GM18520 (cell line): ENCODE data around the gene TARS3.
A peak's percentile ranks its signal among the peaks of the same experiment; 100 is the strongest.
"Not testable (repeated sequence)": the region's sequence is repeated elsewhere in the genome, so short reads cannot be mapped to it uniquely, and the experiment has no call there.

Experiments used
- ATAC-seq: cut with Tn5 transposase; IDR thresholded peaks from one replicate; pipeline ENCODE4 v1.9.1; 2021; ENCODE audit not compliant: unreplicated experiment

Gene TARS3

GRCh38 chr15:101723874-101724674 is at the start of gene TARS3:
Gene TARS3, minus strand, starts transcription at chr15:101724473. Its CDS starts 86 bp downstream, at chr15:101724387.
- peak; percentile 67 for ATAC-seq

DNA sequence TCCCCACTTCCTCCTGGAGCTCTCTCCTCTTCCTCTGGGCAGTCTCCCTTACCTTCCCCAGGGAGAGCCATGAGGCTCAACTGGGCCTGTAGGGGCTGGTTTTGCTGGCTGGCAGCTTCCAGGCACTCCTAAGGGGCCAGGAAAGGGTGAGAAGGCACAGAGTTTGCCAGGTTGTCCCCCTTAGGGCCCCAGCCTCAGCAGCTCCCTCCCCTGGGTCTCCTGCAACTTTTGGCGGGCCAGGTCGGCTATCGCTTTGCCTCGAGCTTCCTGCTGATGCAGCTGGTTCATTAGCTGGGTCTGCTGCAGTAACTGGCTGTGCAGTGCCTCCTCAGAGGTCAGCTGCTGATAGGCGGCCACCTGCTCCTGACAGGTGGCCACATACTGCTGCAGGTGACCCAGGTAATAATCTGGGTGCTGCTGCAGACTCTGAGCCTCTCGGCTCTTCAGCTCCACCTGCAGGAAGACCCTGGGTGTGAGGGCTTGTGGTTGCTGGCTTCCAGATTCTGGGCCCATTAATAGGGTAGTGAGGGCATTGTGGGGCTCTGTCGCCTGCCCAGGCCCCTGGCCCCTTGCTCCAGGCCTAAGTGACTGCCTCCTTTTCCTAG is 49.3 kb upstream of the TARS3 start:
- no peak for ATAC-seq

GRCh38 chr15:101772921-101773320 is 48.6 kb upstream of the TARS3 start:
- no peak for ATAC-seq

- ATAC-seq: not testable (repeated sequence)
Measured at GRCh38 chr15:101767083-101767640, 42.9 kb upstream of the TARS3 start.

DNA sequence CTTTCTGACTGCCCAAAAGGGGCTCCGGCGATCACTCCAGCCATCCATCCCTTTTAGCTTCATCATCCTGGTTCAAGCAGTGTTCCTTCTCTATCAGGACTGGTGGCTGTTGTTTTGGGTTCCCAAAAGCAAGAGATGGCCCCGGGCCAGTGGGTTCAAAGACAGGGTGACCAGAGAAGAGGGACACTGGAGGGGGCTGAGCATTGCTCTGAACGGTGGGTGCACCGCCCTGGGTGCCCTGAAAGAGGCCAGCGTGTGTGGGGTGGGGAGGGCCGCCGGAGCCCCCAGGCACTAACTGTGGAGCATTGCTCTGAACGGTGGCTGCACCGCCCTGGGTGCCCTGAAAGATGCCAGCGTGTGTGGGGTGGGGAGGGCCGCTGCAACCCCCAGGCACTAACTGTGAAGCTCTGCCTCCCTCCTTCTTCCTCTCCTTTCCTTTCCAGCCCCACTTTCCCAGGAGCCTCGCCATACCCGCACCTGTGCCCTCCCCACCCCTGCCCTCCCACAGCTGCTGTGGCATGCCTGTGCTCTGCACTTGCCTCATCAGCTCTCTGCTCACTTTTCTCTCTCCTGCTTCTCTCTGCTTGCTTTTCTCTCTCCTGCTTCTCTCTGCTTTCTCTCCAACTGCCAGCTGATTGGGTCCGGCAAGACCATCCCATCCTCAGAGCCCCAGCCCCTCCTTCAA is 41.6 kb upstream of the TARS3 start:
- no peak for ATAC-seq

GRCh38 chr15:101765340-101765671 is 41.0 kb upstream of the TARS3 start:
- ATAC-seq: not testable (repeated sequence)

GRCh38 chr15:101764669-101765339 is 40.5 kb upstream of the TARS3 start:
- ATAC-seq: not testable (repeated sequence)

DNA sequence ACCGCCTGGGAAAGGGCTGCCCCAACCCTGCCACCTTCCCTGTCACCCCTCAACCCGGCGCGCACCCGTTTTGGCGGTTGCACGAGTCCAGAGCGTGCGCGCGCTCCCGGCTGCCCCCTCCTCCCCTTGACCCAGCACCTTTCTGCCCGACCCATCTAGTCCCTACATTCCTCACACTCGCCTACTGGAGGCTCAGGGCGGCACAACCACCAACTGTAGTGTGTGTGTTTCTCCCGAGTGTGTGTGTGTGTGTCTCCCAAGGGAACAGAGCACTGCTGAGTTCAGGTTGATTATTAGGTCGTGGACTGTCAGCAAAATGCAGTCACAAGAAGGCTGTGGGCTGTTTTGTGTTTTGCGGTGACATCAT is 22.4 kb upstream of the TARS3 start:
- not testable (repeated sequence) for ATAC-seq

- not testable (repeated sequence) for ATAC-seq
Measured at GRCh38 chr15:101734837-101735236, 10.6 kb upstream of the TARS3 start.

DNA sequence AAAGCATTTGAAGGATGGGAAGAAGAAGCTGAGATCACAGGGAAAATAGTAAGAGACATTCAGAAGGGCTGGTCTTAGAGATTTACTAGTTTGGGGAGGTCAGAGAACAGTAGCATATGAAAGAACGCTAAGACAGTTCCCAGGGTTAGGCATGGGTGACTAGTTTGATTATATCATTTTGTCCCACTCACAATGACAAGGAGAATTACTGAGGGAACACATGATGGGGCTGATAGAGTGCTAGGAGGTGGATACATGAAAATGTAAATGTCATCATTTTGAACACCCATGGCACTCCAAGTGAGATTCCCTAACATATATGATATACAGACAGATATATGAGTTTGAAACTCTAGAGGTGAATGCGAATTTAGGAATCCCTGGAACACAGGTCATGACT is 9.3 kb upstream of the TARS3 start:
- ATAC-seq: no peak

DNA sequence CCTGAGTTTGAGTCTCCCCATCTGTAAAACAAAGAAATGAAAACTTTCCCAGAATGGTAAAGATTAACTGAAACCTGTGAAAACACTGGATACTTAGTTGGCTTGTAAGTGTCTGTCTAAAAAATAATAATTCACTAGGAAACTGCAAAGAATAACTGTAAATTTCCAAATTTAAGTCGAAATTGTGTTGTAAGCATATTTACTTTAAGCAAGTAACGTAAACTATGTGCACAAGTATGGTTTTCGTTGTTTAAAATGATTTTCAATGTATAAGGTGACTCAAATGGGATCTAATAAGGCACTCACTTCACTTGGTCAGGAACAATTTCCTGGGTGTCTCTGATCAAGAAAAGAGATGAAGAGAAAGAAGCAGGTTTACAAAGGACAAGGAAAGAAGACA is 8.5 kb upstream of the TARS3 start:
- ATAC-seq: no peak

GRCh38 chr15:101731746-101732145 is 7.5 kb upstream of the TARS3 start:
- no peak for ATAC-seq

DNA sequence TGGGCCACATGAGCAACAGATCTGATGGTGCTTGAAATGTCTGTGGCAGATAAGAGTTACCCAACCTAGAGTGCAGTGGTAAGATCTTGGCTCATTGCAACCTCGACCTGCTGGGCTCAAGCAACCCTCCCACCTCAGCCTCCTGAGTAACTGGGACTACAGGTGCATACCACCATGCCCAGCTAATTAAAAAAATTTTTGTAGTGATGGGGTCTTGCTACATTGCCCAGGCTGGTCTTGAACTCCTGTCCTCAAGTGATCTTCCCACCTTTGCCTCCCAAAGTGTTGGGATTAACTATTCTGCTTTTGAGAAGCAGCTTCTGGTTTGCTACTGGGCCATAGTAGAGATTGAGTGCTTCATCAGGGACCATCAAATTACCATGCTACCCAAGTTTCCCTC is 2.9 kb upstream of the TARS3 start:
- no peak for ATAC-seq

DNA sequence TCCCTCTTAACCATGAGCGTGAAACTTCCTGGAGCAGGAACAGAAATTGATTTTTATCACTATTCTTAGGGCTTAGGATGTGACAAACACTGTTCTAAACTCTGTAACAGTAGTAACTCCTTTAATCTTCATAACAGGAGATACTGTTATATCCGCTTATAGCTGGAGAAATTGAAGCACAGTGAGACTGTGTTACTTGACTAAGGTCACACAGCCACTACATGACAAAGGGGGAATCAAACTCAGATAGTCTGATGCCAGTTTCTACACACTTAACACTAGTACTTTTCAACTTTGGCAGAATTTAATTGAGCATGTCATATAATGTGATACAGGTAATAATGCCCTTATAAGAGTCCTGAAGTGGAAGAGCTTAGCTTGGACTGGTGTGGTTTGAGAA is 800 bp upstream of the TARS3 start:
- no peak for ATAC-seq

DNA sequence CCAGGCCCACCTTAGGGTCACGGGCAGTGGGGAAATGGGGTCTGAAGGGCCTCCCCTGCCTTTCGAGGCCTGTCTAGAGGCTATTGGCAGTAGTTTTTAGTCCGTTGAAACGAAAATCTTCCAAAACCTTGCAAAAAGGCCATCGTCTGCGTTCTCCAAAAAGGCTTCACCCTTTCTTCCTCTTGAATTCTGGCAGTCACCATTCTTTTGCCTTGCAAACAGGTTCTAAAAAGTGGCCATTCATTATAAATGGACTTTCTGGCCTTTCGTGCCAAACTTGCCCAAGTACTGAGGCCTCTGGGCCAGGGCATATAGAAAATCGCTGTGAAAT is 367 bp upstream of the TARS3 start:
- ATAC-seq: no peak

DNA sequence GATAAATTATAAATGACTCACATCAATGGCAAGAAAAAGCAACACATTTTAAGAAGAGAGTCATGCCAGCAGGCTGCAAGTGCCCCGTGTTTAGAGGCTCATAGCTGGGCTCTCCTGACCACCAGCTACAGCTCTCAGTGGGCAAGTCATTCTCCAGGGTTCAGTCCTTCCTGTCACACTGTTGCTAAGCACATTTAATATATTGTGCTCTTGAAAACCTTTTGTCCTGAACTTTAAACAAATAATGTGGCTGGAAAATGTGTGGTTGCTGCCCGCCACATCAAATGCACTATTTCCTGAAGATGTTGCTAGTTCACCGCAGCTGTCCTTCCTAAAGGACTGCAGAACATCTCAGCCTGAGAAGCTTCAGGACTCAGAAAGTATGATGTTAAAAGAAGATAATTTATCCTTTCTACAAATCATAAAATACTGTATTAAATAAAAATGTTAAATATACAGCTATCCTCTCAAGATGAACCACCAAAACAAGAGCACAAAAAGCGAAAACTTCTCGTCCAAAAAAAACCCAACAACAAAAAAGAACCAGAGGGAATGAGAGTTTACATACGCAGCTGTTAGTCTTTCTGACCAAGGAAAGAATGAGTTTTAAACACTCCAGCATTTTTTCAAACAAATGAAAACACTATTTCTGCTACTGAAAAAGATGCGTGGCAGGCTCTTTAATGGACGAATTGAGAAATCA is 951 bp downstream of the TARS3 start:
- ATAC-seq: peak; percentile 28

GRCh38 chr15:101718896-101719295 is 5.4 kb downstream of the TARS3 start:
- no peak for ATAC-seq

- ATAC-seq: no peak
Measured at GRCh38 chr15:101712078-101712477, 12.2 kb downstream of the TARS3 start.

GRCh38 chr15:101710806-101711205 is 13.5 kb downstream of the TARS3 start:
- ATAC-seq: no peak

GRCh38 chr15:101709466-101709865 is 14.8 kb downstream of the TARS3 start:
- ATAC-seq: no peak

- no peak for ATAC-seq
Measured at GRCh38 chr15:101707983-101708382, 16.3 kb downstream of the TARS3 start.
